Muscle of leg (tissue), 11 donors: ENCODE results near the gene GLT1D1. TPM values are rescaled to one million over a fixed set of nuclear protein-coding genes. Genes with fewer than 3 reads are reported as not detected.
"Not testable (repeated sequence)": the region's sequence is repeated elsewhere in the genome, so short reads cannot be mapped to it uniquely, and the experiment has no call there.

ENCODE experiments used
- DNase-seq: peaks from one replicate; pipeline ENCODE4 v3.0.0; 2013
- H3K27ac ChIP-seq: one replicate; pipeline ENCODE4 v1.5.1; 2013; ENCODE audit warnings: mild to moderate bottlenecking, low read length, control low read depth
- H3K27me3 ChIP-seq: one replicate; pipeline ENCODE4 v1.6.1; 2013; ENCODE audit warnings: low read length; ENCODE audit not compliant: control insufficient read depth, insufficient read depth
- H3K36me3 ChIP-seq: one replicate; pipeline ENCODE4 v1.6.1; 2013; ENCODE audit warnings: low read length; ENCODE audit not compliant: control insufficient read depth, insufficient read depth
- H3K4me1 ChIP-seq: one replicate; pipeline ENCODE4 v1.6.1; 2013; ENCODE audit warnings: low read length; ENCODE audit not compliant: control insufficient read depth, insufficient read depth
- H3K4me3 ChIP-seq: one replicate; pipeline ENCODE4 v1.5.1; 2013; ENCODE audit warnings: low read length, control low read depth
- H3K9me3 ChIP-seq: replicated peaks from 2 replicates; pipeline ENCODE4 v1.6.1; 2013; ENCODE audit warnings: low read depth, low read length; ENCODE audit not compliant: control insufficient read depth
- WGBS: methylation state at CpG from one replicate; pipeline ENCODE4 v1.1.5; 2013; ENCODE audit warnings: missing lambda C conversion rate; ENCODE audit not compliant: insufficient coverage; 5-methylcytosine and 5-hydroxymethylcytosine counted together
- polyA plus RNA-seq, 8 donors: library from polyadenylated mRNA; unstranded; fragments of 120-200 nt; gene quantifications; one replicate each; pipeline versions ENCODE4 v1.2.1 to v1.2.3, GENCODE V29; 2013; ENCODE audit warnings: inconsistent platforms in 1 of 8, low replicate concordance in 1 of 8; ENCODE audit not compliant: insufficient read length in 8 of 8, insufficient read depth in 1 of 8
- total RNA-seq: library from RNA; stranded (reverse); fragments of 120-200 nt; gene quantifications from one replicate; pipeline ENCODE4 v1.2.4, GENCODE V29; 2013

The GLT1D1 gene
- total and polyA plus RNA-seq, 9 donors: 0.71 to 1.7 (median 1.0) TPM

- H3K27me3 ChIP-seq: not testable (repeated sequence)
Observed at GRCh38 chr12:128839885-128840284, 13.4 kb upstream of the GLT1D1 start.

DNA sequence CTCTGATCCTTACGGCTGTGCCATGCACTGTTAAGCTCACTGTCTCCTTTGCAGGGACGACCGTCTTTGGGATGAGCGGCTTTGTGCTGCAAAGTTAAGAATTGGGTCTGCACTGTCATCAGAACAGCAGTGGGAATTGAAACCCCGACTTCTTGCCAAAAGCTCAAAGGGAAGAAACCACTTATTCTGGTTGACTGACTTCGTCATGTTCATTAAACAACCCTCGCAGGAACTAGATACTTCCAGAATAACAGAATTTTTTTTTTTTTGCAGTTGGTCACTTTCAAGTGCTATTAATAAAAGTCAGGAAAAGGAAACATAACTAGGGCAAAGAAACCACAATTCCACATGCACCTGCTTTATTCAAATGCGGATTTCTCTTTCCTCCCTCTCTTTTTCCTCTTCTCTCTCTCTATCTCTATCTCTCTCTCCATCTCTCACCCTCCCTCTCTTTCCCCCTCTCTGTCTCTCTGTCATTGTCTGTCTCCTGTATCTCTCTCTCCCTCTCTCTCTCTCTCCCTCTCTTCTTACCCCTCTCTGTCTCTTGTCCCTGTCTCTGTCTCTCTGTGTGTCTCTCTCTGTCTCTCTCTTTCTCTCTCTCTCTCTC is 12.3 kb upstream of the GLT1D1 start:
- no peaks in the 10 kb centered on the region for H3K36me3 ChIP-seq
- no peaks in the 10 kb centered on the region for H3K4me1 ChIP-seq
- H3K27me3 ChIP-seq: no peaks in the 10 kb centered on the region
- H3K27ac ChIP-seq: no peak overlapping the region
- DNase-seq: peak; percentile 68
- 44% methylated on average over 6 of the region's 8 CpGs for WGBS
- no peaks in the 10 kb centered on the region for H3K9me3 ChIP-seq
- no peak overlapping the region for H3K4me3 ChIP-seq

More at GRCh38 chr12:128839885-128840284, 13.4 kb upstream of the GLT1D1 start:
- not testable (repeated sequence) for DNase-seq, H3K36me3 ChIP-seq, H3K9me3 ChIP-seq, H3K4me1 ChIP-seq, H3K27ac ChIP-seq, H3K4me3 ChIP-seq
- 48% methylated on average over 5 of the region's 12 CpGs for WGBS

DNA sequence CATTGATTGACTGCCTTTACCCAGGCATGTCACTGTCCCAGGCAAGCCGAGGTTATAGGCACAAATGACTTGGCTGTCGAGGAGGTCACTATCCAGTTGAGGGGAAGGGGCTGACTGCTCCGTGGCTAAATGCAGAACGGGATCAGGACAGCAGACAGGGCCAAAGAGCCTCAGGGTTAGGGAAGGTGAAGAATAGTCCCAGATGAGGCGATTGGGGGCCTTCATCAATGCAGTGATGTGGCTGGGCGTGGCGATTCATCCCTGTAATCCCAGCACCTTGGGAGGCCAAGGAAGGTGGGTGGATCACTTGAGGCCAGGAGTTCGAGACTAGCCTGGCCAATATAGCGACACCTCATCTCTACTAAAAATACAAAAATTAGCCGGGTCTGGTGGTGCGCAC is 10.7 kb upstream of the GLT1D1 start:
- no peaks in the 10 kb centered on the region for H3K4me1 ChIP-seq
- WGBS: 89% methylated on average over 6 of the region's 11 CpGs
- H3K36me3 ChIP-seq: no peaks in the 10 kb centered on the region
- H3K27ac ChIP-seq: no peak overlapping the region
- H3K9me3 ChIP-seq: no peaks in the 10 kb centered on the region
- DNase-seq: no peak
- H3K27me3 ChIP-seq: no peaks in the 10 kb centered on the region
- H3K4me3 ChIP-seq: no peak overlapping the region

DNA sequence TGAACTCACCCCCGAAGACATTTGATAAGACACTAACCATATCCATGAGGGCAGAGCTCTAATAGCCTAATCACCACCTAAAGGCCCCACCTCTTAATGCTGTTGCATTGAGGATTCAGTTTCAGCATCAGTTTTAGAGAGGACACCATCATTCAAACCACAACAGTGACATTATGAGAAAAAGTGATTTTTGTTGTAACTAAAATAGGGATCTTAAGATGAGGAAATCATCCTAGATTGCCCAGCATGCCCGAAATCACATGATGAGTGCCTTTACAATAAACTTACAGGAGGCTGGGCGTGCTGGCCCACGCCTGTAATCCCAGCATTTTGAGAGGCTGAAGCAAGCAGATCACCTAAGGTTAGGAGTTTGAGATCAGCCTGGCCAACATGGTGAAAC is 9.7 kb upstream of the GLT1D1 start:
- Histone ChIP-seq H3K9me3 (no peaks in the 10 kb centered on the region), H3K27me3 (no peaks in the 10 kb centered on the region), H3K4me3 (no peak overlapping the region), H3K36me3 (no peaks in the 10 kb centered on the region), H3K27ac (no peak overlapping the region), H3K4me1 (no peaks in the 10 kb centered on the region)
- WGBS: no CpG with 5 or more reads among the region's 4 CpGs
- DNase-seq: no peak

GRCh38 chr12:128844031-128844635 is 9.1 kb upstream of the GLT1D1 start:
- no peak overlapping the region for H3K4me3 ChIP-seq
- H3K4me1 ChIP-seq: no peaks in the 10 kb centered on the region
- H3K27me3 ChIP-seq: no peaks in the 10 kb centered on the region
- WGBS: 76% methylated on average over 7 of the region's 11 CpGs
- no peak overlapping the region for H3K27ac ChIP-seq
- no peaks in the 10 kb centered on the region for H3K9me3 ChIP-seq
- no peak for DNase-seq
- no peaks in the 10 kb centered on the region for H3K36me3 ChIP-seq

DNA sequence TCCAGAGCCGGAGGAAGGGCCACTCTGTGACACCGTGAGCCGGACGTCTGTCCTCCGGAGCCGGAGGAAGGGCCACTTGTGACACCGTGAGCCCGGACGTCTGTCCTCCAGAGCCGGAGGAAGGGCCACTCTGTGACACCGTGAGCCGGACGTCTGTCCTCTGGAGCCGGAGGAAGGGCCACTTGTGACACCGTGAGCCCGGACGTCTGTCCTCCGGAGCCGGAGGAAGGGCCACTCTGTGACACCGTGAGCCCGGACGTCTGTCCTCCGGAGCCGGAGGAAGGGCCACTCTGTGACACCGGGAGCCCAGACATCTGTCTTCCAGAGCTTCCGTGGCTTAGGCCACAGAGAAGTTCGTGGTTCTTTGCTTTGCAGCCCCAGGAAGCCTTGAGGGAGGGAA is 6.6 kb upstream of the GLT1D1 start:
- WGBS: 93% methylated on average over 26 of the region's 27 CpGs
- H3K36me3 ChIP-seq, H3K4me1 ChIP-seq, H3K4me3 ChIP-seq, H3K9me3 ChIP-seq, H3K27me3 ChIP-seq, H3K27ac ChIP-seq, DNase-seq: not testable (repeated sequence)

DNA sequence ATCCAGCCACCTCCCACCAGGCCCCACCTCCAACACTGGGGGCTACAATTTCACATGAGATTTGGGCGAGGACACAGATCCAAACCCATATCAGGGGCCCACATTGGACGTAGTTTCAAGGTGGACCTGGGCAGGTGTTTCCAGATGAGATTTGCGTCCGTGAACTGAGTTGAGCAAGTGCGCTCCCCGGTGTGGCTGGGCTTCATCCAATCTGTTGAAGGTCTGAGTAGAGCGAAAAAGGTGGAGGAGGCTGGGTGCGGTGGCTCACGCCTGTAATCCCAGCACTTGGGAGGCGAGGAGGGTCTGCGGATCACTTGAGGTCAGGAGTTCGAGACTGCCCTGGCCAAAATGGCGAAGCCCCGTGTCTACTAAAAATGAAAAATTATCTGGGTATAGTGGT is 4.9 kb upstream of the GLT1D1 start:
- peaks cover 17% of the 10 kb centered on the region for H3K27me3 ChIP-seq
- 96% methylated on average over 12 of the region's 14 CpGs for WGBS

DNA sequence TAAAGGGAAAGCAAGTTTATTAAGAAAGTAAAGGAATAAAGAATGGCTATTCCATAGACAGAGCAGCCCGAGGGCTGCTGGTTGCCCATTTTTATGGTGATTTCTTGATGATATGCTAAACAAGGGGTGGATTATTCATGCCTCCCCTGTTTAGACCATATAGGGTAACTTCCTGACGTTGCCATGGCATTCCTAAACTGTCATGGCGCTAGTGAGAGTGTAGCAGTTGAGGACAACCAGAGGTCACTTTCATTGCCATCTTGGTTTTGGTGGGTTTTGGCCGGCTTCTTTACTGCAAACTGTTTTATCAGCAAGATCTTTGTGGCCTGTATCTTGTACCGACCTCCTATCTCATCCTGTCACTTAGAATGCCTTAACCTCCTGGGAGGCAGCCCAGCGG is 3.5 kb upstream of the GLT1D1 start:
- H3K36me3 ChIP-seq, DNase-seq, H3K27ac ChIP-seq, H3K4me3 ChIP-seq, H3K9me3 ChIP-seq, H3K4me1 ChIP-seq: not testable (repeated sequence)
- no CpG with 5 or more reads among the region's 6 CpGs for WGBS
- H3K27me3 ChIP-seq: peaks cover 29% of the 10 kb centered on the region

More for the DNA sequence above, 4.9 kb upstream of the GLT1D1 start:
- Histone ChIP-seq H3K4me3 (no peak overlapping the region), H3K27ac (no peak overlapping the region), H3K4me1 (no peaks in the 10 kb centered on the region), H3K36me3 (no peaks in the 10 kb centered on the region), H3K9me3 (no peaks in the 10 kb centered on the region)
- DNase-seq: no peak

- WGBS: 80% methylated on average over 2 of the region's 3 CpGs
- peaks cover 34% of the 10 kb centered on the region for H3K27me3 ChIP-seq
Observed at GRCh38 chr12:128850400-128850799, 2.9 kb upstream of the GLT1D1 start.

GRCh38 chr12:128851429-128851828 is 1.8 kb upstream of the GLT1D1 start:
- 93% methylated on average over 3 of the region's 7 CpGs for WGBS

More at GRCh38 chr12:128850400-128850799, 2.9 kb upstream of the GLT1D1 start:
- Histone ChIP-seq H3K36me3 (no peaks in the 10 kb centered on the region), H3K4me1 (peaks cover 5% of the 10 kb centered on the region), H3K9me3 (no peaks in the 10 kb centered on the region), H3K4me3 (no peak overlapping the region), H3K27ac (no peak overlapping the region)
- no peak for DNase-seq

More at GRCh38 chr12:128851429-128851828, 1.8 kb upstream of the GLT1D1 start:
- H3K27ac ChIP-seq, H3K9me3 ChIP-seq, H3K4me1 ChIP-seq, DNase-seq, H3K4me3 ChIP-seq, H3K36me3 ChIP-seq: not testable (repeated sequence)
- H3K27me3 ChIP-seq: peaks cover 36% of the 10 kb centered on the region
